CD4-positive, alpha-beta T cell treated with Interleukin-2 at 100 ng/mL for 4 hours (primary cell): ENCODE data around the gene CDH9.

Experiments
- DNase-seq: peaks from one replicate; pipeline ENCODE4 v3.0.0-alpha.2; 2020; ENCODE audit warnings: low spot score

Gene CDH9, protein sequence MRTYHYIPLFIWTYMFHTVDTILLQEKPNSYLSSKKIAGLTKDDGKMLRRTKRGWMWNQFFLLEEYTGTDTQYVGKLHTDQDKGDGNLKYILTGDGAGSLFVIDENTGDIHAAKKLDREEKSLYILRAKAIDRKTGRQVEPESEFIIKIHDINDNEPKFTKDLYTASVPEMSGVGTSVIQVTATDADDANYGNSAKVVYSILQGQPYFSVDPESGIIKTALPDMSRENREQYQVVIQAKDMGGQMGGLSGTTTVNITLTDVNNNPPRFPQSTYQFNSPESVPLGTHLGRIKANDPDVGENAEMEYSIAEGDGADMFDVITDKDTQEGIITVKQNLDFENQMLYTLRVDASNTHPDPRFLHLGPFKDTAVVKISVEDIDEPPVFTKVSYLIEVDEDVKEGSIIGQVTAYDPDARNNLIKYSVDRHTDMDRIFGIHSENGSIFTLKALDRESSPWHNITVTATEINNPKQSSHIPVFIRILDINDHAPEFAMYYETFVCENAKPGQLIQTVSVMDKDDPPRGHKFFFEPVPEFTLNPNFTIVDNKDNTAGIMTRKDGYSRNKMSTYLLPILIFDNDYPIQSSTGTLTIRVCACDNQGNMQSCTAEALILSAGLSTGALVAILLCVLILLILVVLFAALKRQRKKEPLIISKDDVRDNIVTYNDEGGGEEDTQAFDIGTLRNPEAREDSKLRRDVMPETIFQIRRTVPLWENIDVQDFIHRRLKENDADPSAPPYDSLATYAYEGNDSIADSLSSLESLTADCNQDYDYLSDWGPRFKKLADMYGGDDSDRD

GRCh38 chr5:27038476-27038875 is at the start of gene CDH9:
Gene CDH9, minus strand, starts transcription at chr5:27038586. Its CDS starts 50,253 bp downstream, at chr5:26988333.
- DNase-seq: no peak

GRCh38 chr5:27087747-27088146 is 49.4 kb upstream of the CDH9 start:
- no peak for DNase-seq

- DNase-seq: no peak
These were observed 45.3 kb upstream of the CDH9 start for GRCh38 chr5:27083449-27084415.

- DNase-seq: no peak
These were observed 41.8 kb upstream of the CDH9 start for GRCh38 chr5:27080147-27080546.

DNA sequence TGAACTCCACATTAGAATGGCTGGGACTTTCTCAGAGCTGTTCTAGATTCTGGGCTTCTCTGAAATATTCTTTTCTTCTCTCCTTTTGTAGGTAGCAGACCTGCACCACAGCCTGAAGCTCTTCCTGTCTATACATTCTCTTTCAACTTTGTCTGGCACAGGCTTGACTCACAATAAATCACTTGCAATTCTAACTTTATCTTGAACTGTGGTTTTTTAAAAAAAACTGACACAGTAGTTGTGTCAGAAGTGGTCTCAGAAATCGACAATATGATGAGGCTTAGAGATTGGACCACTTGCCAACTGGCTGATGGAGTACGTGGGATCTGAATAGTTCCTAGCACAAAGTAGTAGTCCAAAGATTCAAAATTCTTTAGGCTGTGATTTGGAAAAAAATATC is 24.1 kb upstream of the CDH9 start:
- DNase-seq: no peak

DNA sequence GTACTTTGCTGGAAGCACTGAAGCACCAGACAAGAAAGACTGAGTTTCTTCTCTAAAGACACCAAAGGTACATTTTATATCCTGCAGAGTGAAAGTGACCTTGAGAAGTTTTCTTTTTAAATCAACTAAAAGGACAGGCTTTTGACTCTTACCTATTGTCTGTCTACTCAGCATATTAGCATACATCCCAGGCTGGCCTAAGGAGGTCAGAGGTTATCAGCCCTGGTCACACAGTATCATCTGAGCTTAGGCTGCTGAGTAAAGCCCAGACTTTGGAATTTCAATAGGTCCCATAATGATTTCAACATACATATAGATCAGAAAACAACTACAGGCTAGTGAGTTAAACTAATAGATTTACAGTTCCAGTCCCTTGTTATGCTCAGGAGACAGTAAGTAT is 10.1 kb upstream of the CDH9 start:
- DNase-seq: no peak

- DNase-seq: no peak
These were observed 3.0 kb upstream of the CDH9 start for GRCh38 chr5:27041372-27041771.

- DNase-seq: no peak
These were observed 3.8 kb downstream of the CDH9 start for GRCh38 chr5:27034565-27034964.

GRCh38 chr5:27026801-27027200 is 11.6 kb downstream of the CDH9 start:
- DNase-seq: no peak

DNA sequence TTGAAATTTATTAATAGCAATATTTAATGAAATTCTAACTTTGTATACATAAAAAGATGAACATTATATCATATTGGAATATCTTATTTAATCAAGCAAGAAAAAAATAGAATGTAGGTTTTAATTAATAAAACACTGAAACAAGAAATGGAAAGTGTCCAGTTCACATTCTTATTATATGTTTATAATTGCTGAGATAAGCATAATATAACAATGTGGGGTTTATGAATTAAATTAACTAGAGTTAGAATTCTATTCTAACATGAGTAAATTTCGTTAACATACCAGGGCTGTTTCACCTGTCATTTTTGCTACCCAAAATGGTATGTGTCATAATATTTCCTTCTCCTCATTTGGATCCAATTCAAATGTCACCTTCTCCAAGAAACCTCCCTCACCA is 12.3 kb downstream of the CDH9 start:
- DNase-seq: no peak

GRCh38 chr5:27021471-27021870 is 16.9 kb downstream of the CDH9 start:
- no peak for DNase-seq

DNA sequence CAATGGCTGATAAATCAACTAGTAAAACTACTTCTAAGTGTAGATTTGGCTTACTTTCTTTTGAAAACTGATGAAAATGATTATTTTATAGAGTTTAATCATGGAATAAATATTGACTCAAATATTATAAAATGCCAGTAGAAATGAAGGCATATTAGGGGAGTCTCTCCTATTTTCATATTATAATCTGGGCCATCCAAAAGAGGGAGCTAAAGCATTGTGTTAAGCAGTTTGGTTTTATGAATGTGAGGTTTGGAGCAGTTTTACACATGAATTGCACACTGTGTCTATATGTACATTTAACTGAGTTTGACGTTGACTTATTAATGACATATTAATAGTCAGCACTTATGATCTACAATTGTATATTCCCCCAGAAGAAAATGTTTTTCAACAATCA is 17.4 kb downstream of the CDH9 start:
- DNase-seq: no peak

DNA sequence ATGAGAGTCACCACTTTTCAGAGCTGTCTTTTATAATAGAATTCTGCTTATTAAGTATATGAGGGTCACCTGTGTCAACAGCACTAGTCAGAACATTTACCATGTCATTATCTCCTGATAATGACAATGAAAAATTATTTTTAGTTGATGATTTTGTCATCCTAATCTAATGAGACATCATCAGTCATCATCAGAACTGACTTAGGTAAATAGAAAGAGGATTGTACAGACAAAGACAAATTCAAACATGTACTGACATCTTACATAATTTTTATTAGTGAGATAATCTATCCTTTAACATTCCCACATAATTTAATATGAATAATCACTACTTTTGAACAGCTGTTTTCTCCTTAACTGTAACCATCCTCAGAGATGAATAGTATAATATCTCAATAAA is 22.6 kb downstream of the CDH9 start:
- no peak for DNase-seq

GRCh38 chr5:27011274-27011673 is 27.1 kb downstream of the CDH9 start:
- DNase-seq: no peak

DNA sequence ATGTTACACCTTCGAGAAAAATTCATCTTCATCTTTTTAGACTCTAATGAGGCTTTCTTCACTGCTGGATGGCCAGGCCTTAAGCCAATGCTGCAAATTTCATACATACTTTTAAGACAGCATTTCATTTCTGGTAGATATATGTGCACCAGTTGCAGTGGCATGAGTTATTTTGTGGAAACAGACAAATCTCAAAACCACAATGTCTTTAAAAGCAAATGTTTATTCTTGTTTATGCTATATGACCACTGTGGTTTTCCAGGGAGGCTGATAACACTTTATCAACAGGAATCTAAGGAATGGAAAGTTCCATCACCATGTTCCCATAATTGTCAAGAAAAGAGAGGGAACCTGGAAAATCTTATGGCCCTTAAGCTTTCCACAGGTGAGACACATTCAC is 27.7 kb downstream of the CDH9 start:
- no peak for DNase-seq

GRCh38 chr5:27009540-27009915 is 28.9 kb downstream of the CDH9 start:
- DNase-seq: no peak

- DNase-seq: no peak
These were observed 29.5 kb downstream of the CDH9 start for GRCh38 chr5:27008604-27009539.

- no peak for DNase-seq
These were observed 31.3 kb downstream of the CDH9 start for GRCh38 chr5:27007121-27007520.

GRCh38 chr5:26986985-26987384 is 51.4 kb downstream of the CDH9 start:
- no peak for DNase-seq

DNA sequence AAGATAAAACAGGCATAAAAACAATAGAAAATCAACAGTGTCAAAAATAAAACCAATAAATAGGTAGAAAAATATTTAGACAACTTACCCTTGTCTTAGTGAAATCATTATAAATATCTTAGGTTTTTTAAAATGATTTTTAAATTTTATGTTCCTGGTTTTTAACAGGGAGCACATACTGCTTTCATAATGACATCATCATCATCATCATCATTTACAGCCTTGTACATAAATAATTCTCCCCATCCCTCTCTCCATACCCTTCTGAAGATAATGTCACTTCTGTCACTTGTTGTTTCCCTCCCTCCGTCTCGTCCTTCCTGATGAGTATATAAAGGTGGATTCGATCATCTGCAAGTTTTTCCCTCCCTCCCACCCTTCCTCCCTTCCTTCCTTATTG is 56.6 kb downstream of the CDH9 start:
- no peak for DNase-seq

- DNase-seq: no peak
These were observed 79.1 kb downstream of the CDH9 start for GRCh38 chr5:26959290-26959689.
